PC-3 (cell line): ENCODE measurements around the gene RPL22.

Experiments used
- EZH2 ChIP-seq: fragments of 300-600 bp; sonication (generic); IDR thresholded peaks from one replicate; pipeline ENCODE4 v1.6.1; 2017; ENCODE audit warnings: antibody characterized with exemption, mild to moderate bottlenecking, low read length; ENCODE audit not compliant: unreplicated experiment
- EZH2phosphoT487 ChIP-seq: fragments of 300-600 bp; sonication (generic); IDR thresholded peaks from 2 replicates; pipeline ENCODE4 v1.6.1; 2018; ENCODE audit warnings: mild to moderate bottlenecking, antibody characterized with exemption, low read length, borderline replicate concordance
- TF ChIP-seq, protein P1 (sequence below): fragments of 300-600 bp; sonication (generic); conservative IDR thresholded peaks from 2 replicates; pipeline ENCODE4 v1.5.1; 2017; ENCODE audit warnings: antibody characterized with exemption, low read depth, mild to moderate bottlenecking, low read length

DNA sequence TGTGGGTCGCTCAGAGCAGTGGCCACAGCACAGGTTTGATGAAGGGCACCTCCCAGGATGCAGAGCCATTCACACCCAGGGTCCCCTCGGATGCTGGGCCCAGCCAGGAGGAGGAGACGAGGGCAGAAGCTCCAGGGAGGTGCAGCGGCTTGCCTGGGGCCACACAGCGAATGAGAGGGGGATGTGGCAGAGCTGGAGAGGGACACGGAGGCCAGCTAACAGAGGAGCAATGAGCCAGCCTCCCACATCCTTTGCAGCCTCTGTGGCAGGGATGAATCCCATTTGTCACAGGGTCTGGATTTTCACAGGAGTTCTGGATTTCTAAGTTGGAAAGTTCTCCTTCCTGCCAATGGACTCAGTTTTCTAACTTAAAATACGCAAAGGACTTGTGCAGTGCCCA is 55.2 kb downstream of the RPL22 start:
- TF ChIP-seq, protein P1, sequence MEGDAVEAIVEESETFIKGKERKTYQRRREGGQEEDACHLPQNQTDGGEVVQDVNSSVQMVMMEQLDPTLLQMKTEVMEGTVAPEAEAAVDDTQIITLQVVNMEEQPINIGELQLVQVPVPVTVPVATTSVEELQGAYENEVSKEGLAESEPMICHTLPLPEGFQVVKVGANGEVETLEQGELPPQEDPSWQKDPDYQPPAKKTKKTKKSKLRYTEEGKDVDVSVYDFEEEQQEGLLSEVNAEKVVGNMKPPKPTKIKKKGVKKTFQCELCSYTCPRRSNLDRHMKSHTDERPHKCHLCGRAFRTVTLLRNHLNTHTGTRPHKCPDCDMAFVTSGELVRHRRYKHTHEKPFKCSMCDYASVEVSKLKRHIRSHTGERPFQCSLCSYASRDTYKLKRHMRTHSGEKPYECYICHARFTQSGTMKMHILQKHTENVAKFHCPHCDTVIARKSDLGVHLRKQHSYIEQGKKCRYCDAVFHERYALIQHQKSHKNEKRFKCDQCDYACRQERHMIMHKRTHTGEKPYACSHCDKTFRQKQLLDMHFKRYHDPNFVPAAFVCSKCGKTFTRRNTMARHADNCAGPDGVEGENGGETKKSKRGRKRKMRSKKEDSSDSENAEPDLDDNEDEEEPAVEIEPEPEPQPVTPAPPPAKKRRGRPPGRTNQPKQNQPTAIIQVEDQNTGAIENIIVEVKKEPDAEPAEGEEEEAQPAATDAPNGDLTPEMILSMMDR, result no peak
- TF ChIP-seq EZH2 (no peak), EZH2phosphoT487 (no peak)
